Limb (tissue), 2 donors: Measurements from ENCODE around the gene CLDN22.
A peak's percentile ranks its signal among the peaks of the same experiment; 100 is the strongest.
"Not testable (repeated sequence)": the region's sequence is repeated elsewhere in the genome, so short reads cannot be mapped to it uniquely, and the experiment has no call there.

ENCODE experiments used
- DNase-seq, 2 donors: peaks; one replicate each; pipeline ENCODE4 v3.0.0-alpha.2; 2016; ENCODE audit errors: extremely low spot score in 2 of 2

The CLDN22 gene

DNA sequence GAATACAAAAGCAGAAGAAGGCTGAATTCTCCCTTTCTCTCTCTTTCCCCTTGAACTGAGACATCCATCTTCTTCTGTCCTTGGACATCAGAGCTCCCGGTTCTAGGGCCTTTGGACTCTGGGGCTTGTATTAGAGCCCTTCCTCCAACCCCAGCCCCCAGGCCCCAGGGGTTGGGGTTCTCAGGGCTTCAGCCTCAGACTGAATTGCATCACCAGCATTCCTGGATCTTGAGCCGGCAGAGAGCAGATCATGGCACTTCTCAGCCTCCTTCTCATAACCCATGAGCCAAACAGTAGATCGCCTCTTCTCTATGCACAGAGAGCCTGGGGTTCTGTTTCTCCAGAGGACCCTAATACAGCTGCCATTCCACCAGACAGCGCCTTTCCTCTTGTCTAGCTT lies 27.5 kb upstream of the CLDN22 start:
- no peak for DNase-seq

DNA sequence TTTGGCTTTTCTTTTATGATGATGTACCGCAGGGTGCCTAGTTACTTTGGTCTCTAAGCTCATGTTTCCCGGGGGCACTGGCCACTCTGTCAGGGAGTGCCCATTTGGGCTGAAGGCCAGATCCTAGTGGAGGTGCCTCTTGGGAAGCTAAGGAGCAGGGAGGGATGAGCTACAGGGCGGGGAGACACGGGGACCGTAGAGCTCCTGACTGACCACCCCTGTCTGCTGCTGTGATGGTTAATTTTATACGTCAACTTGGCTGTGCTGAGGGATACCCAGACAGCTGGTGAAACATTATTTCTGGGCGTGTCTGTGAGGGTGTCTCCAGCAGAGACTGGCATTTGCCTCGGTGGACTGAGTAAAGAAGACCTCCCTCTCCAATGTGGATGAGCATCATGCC lies 27.1 kb upstream of the CLDN22 start:
- DNase-seq = no peak

DNA sequence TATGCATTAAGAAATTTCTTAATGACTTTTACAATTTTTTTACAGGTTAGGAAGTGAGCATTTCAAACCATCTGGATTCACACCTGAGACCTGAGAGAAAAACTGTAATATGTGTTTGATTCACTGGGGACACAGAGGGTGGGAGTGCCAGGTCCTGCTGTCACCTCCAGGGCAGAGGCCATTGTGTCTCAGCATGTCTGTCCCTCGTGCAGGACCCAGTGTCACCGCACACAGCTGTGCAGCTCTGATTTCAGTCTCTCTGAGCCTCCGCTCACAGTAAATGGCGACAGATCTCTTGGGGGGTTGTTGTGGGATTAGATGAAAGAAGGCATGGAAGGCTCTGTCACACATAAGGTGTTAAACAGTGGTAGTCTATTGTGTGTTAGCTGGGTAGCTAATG lies 25.2 kb upstream of the CLDN22 start:
- no peak for DNase-seq

DNA sequence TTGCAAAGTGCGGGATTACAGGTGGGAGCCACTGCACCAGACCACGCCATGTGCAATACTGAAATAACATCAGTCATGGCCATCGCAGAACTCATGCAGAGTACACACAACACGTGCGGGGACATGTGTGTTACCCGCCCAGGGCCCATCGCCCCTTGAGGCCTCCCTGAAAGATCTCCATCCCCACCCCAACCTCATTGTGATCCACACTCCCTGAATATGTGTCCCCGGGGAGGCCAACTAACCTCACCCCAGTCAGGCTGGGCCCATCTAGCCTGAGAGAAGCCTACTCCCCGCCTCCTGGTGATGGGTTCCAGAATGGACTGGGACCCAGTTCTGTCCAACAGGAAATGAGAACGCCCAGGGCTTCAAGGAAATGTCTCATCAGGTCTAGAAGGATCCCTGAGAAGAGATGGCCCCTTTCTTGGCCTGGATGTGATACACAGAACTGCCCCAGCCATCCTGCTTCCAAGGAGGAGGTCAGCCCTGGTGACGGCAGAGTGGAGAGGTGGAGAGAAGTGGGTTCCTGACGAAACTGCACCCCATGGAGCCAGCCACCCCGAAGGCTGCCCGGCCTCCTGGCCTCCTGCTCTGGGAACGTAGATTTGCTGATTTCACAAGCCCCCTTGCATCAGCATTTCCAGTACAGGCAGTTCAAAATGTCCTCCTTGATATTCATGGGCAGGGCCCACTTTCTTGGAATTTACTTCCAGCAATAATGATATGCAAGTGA lies 24.6 kb upstream of the CLDN22 start:
- no peak for DNase-seq

DNA sequence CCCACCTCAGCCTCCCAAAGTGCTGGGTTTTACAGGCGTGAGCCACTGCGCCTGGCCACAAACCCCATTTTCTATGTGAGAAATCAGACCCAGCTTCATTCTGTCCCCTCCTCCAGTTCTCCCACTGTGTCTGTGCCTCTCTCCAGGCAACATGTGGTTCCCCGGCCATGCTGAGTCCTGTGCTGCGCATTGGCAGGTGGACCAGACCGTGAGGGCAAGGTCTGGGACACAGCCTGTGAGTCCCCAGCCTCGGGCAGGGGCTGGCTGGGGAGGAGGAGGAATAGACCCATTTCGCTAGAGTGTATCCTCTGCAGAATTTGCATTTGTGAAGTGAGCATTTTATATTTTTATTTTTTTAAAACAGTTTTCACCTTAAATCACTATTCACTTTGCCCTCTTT lies 23.7 kb upstream of the CLDN22 start:
- DNase-seq = no peak

DNA sequence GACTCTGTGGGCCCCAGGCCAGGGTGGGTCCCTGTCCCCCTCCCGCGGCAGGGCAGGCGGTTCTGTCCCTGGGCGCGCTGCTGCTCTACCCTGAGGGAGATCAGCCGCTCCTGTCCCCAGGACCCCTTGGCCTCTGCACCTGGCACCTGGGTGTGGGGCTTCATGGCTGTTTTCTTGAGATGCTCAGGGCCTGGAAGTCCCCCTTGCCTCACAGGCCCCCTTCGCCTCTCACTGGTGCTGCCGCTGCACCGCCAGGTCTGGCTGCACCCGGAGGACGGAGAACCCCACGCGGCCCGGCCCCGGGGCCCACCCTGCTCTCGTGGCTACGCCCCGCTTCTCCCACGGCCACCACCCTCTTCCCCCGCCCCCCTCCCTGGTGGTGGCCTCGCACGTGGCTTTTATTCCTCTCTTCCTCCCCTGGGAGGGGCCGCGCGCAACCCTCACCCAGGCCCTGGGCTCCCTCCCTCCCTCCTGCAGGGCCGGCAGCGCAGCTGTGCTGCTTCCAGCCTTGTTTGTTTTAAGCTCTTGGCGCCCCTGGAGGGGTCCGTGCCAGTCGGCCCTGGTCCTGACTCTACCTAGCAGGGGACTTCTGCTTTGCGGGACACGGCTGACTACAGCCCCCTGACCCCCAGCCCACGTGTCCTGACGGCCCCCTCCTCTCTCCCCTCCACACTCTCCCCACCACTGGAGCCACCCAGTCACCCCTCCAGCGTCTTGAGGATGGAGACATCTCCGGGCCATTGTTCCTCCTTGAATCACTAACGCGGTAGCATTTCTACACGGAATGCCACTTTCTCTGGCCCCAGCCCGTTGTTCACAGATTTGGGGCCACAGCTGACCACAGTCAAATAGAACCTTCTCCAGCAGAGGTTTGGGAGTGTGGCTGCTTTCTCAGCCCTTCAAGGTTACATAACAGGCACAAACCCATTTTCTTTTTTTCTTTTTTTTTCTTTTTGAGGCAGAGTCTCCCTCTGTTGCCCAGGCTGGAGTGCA lies 22.8 kb upstream of the CLDN22 start:
- peak in 1 of 2 donors; percentile 64 for DNase-seq

DNA sequence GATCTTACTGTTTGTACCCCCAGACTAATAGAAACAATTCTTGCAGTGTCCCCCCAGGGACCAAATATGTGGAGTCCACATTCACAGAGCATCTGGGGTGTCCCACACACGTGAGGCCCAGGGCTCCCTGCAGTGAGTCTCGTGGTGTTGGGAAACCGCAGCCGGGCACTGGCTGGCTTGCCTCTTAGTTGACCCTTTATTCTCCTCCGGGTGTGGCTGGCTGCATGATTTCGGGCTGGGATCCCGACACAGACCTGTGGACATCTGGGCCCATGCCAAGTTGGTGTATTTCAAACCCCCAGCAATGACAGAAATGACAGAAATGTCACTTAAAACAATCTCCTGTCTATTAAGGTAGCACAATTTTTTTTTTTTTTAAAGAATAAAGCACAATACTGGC lies 17.8 kb upstream of the CLDN22 start:
- peak in 1 of 2 donors; percentile 11 for DNase-seq

DNA sequence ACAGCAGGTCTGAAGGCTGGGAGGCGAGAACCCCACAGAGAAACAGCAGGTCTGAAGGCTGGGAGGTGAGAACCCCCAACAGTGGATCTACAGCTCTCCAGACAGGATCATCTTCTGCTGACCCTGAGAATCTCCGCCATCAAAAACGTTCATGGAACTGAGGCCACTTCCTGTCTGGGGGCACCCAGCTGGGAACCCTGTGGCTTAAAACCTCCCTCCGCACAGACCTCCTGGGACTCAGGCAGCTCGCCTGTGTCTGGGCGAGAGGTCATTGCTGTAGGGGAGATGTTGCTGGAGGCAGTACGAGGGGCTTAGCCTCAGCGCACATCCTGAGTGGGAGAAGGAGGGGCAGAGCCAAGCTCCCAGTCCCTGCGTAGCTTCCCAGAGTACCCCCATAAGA lies 17.3 kb upstream of the CLDN22 start:
- DNase-seq = peak in 1 of 2 donors; percentile 15

DNA sequence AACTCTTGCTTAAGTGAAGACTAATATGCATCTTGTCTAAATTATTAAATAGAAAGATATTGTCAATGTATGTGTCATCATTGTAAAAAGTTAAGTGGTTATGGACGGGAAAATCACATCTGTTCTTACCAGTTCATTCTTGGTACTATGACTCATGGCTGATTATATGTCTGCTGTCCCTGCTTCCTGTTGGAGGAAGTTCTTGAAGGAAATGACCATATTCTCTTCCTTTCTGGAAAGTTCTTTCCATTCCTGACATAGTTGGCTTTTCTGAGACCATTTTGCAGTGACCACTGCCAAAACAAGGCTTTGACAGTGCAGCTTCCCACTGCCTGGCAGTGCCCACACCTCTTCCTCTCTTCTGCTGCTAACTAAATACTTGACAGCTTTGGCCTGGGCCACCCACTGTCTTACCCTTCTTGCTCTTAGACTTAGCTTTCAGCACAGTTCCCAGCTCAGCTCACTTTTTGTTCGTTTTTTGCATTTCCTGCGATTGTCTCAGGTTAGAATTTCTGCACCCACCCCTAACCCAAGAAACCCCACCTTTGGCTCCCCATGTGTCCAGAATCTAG lies 15.4 kb upstream of the CLDN22 start:
- peak; percentile 0 to 38 for DNase-seq

DNA sequence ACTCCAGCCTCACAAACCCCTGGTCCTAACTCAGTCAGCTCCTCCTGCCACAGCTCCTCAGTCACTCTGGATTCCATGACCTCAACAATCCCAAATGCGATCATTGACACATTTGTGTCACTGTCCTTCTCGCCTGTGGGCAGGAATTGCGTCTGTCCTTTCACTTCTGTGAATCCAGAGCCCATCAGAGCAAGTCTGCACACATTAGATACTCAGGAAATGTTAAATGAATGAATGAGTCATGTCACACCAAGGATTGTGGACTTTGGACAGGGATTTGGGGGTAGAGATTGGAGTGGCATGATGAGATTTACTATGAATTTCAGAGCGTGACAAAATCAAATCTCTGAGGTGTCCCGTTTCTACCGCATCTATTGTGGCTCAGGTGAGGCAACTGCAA lies 13.9 kb upstream of the CLDN22 start:
- DNase-seq = no peak

DNA sequence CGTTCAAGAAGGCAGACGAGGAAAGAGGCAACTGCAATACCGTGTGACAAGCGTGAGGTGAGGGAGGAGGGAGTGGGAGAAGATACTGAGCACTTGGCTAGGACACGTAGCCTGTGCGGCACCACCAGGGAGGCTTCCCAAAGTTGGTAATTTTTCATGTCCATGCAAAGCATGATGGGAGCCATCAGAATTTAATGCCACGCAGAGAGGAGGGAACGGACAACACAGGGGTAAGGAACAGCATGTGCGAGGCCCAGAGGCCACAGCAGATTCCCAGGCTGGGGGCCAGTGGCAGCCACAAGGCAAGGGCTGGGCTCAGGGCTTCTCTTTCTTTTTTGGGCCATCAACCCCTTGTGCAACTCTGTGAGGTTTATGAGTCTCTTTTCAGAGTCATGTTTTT lies 13.1 kb upstream of the CLDN22 start:
- no peak for DNase-seq

DNA sequence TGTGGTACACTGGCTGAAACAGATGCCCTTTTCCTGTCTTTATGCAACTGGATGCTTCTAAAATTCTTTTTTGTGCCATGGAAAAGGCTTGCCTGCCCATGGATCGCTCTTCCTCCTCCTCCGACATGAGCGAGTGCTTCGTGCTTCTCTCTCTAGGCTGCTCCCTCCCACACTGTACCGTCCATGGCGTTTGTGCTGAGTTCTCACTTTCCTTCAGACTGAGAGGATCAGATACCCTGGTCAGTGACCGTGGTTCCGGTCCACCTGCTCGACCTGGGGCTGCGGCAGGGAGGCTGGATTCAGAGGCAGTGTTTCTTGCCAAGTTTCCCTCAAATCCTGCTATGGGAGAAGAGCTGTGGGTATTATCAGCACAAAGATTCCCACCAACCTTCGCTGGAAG lies 12.4 kb upstream of the CLDN22 start:
- no peak for DNase-seq

DNA sequence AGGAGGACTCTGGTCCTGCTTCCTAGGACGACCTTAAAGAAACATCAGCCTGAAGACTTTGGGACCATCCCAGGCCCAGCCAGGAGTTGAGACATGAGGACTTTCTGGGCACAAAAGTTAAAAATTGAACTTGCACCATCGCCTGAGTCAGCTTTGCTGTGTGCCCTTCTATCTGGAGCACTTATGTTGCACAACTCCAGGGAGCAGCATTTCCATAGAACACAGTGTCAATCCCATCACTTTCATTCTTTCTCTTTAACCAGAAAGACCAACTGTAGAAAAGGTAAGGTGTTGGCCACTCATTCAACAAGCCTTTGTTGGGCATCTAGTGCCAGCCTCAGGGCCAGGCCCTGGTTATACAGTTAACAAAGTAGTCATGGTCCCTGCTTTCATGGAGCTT lies 10.8 kb upstream of the CLDN22 start:
- DNase-seq = no peak

DNA sequence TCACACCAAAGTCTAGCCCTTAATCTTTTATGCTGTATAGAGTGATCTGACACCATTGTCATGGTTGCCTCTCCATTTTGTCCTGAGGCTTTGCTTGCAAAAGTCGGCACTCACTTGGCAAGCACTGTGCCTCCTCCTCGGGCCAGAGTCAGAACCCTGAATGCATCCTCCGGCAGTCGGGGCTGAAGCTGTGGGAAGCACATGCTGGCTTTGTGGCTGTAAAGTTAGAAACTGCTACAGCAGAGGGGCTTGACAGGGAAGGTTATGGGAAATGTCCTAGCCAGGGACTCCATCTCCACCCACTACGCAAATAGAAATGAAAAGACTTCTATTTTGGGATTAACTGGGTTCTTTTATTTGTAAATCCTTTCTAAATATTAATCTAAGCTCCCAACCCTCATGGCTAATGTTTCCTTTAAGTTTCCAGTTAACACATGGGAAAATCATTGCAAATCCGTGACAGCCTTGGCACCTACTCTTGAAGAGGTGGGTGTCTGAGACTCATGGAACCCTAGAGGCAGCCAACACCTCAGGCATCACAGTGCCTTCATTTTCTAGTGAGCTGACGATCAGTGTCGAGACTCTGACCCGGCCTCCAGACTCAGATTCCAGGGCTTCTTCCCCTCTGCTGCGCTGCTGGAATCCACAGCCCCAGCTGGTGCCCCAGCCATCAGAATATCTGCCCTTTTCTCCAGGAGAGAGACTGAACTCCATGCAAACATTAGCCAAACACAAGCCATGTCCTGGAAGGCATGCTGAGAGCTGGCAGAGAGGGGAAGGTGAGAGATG lies 10.1 kb upstream of the CLDN22 start:
- DNase-seq = no peak

DNA sequence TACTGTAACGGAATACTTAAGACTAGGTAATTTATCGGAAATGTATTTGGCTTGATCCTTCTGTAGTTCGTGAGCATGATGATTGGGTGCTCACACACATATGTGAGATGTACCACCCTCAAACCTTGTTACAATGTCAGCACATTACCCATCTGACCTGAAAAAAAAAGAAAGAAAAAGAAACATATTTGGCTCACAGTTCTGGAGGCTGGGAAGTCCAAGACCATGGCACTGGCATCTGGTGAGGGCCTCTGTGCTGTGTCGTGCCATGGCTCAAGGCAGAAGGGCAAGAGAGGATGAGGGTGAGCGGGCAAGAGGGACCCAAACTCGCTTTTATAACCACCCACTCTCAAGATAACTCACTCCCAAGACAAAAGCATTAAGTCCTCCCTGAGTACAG lies 9.2 kb upstream of the CLDN22 start:
- no peak for DNase-seq

DNA sequence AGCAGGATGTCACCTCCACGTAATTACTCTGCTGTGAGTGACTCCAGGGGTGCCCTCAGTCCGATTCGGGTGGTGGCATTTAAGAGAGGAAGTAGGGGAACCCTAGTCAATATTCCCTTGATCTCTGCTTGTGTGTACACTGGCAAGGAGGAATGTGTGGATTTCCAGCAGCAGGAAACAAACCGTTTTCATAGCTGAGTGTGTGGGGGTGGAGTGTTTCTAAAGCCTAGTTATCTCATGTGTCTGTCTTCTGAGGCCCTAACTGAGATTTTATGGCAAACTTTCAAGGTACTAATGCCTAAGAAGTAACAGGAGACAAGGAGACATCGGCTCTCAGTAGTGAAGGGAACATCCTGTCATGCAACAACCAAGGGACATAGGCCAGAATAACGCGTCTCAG lies 8.8 kb upstream of the CLDN22 start:
- DNase-seq = no peak

DNA sequence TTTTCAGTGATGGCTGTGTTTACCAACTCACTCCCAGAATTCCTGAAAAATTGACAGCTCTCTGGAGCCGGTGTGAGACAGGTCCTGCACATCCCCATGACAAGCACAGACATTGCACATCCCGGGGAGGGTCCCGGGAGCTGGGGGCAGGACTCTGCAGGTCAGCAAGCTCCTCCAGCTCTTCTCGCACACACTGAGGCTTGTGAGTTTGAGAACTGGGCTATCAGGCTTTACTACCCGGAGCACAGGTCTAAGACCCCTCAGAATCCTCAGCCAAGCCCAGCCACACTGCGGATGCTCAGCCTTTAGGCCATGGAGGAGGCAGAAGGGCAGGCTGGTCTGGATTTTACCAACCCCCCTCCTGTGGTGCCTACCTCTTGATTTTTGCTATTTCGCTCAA lies 7.8 kb upstream of the CLDN22 start:
- no peak for DNase-seq

DNA sequence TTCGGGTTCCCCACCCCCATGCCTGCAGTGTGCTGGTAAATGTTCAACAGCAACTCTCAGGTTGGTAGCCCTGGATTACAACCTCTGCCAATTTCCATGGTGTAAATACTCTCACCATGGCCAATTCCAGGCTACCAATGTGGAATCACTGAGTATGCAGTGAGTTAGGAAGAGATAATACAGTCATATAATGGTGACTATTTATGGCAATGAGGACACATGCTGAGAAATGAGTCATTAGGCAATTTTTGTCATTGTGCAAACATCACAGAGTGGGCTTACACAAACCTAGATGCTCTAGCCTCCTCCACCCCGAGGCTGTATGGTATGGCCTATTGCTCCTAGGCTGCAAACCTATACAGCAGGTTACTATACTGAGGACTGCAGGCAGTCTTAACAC lies 6.8 kb upstream of the CLDN22 start:
- DNase-seq = no peak

DNA sequence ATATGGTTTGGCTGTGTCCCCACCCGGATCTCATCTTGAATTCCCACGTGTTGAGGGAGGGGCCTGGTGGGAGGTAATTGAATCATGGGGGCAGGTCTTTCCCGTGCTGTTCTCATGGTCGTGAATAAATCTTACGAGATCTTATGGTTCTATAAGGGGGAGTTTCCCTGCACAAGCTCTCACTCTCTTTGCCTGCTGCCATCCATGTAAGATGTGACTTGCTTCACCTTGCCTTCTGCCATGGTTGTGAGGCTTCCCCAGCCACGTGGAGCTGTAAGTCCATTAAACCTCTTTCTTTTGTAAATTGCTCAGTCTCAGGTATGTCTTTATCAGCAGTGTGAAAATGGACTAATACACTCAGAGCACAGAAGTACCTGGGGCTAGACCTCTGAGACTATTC lies 6.3 kb upstream of the CLDN22 start:
- not testable (repeated sequence) for DNase-seq

DNA sequence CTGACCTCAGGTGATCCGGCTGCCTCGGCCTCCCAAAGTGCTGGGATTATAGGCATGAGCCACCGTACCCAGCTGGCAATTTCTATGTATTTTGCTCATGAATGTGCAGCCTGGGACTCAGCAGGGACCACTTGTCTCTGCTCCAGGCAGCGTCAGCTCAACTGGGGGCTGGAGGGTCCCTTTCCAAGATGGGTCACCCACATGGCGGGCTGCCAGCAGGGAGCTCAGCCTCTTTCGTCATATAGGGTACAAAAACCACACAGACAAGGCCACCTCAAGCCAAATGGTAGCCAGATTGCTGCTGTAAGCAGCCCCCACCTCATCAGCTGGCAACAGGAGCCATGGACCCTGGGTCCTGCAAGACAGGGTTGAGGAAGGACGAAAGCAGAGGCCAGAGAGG lies 4.5 kb upstream of the CLDN22 start:
- DNase-seq = no peak

DNA sequence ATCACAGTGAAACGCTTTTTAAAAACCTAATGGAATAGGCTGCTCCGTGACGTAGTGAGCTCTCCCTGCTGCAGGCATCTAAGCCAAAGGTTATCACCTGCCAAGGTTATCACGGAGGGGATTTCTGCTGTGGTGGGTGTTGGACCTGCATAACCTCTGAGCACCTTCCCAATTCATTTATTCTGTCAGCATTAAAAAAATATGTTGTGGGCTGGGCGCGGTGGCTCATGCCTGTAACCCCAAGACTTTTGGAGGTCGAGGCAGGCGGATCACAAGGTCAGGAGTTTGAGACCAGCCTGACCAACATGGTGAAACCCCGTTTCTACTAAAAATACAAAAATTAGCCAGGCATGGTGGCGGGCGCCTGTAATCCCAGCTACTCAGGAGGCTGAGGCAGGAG lies 4.0 kb upstream of the CLDN22 start:
- not testable (repeated sequence) for DNase-seq

DNA sequence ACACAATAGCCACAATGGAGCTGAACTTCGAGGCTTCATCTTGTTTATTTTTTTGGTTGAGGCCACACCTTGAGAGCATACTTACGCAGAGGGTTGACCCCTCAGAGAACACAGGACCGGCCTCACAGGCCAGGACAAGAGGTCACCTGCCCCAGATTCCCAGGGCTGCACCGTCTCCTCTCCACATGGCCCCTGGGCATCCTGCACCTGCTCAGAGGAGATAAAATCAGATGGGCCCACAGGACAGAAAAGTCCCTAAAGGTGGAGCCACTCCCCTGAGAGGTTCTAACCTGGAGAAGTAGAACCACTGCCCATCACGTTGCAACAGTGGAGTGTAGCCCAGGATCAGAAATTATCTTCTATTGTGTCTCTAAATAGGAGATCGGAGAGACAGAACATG lies 3.2 kb upstream of the CLDN22 start:
- no peak for DNase-seq
